Fibroblast of mammary gland (primary cell): ENCODE data around the gene FADS6.

Experiments used
- DNase-seq: peaks from one replicate; pipeline ENCODE4 v3.0.0-alpha.2; 2010; ENCODE audit warnings: low read depth
- H3K4me3 ChIP-seq: 2 replicates; pipeline ENCODE4 v1.5.1; 2011; ENCODE audit warnings: low read depth, mild to moderate bottlenecking, low read length, moderate library complexity; ENCODE audit not compliant: control insufficient read depth
- CTCF ChIP-seq: conservative IDR thresholded peaks from 2 replicates; pipeline ENCODE4 v1.5.1; 2011; ENCODE audit warnings: low read depth, low read length, inconsistent platforms; ENCODE audit not compliant: control insufficient read depth, insufficient read depth

Gene FADS6

GRCh38 chr17:74898376-74898946, 5.0 kb upstream of the FADS6 start:
- no peak for TF ChIP-seq CTCF
- no peak for DNase-seq

GRCh38 chr17:74893936-74894671, 671 bp upstream of the FADS6 start:
- no peak overlapping the region for H3K4me3 ChIP-seq
- no peak for TF ChIP-seq CTCF
- DNase-seq: no peak

More at GRCh38 chr17:74898376-74898946, 5.0 kb upstream of the FADS6 start:
- no peak overlapping the region for H3K4me3 ChIP-seq

- no peak for DNase-seq
- no peak overlapping the region for H3K4me3 ChIP-seq
- TF ChIP-seq CTCF: no peak
Measured at GRCh38 chr17:74892013-74892841, 1.2 kb downstream of the FADS6 start.

GRCh38 chr17:74890554-74890953, 2.9 kb downstream of the FADS6 start:
- DNase-seq: no peak
- no peak overlapping the region for H3K4me3 ChIP-seq
- TF ChIP-seq CTCF: no peak

GRCh38 chr17:74888469-74888868, 5.0 kb downstream of the FADS6 start:
- DNase-seq: no peak
- H3K4me3 ChIP-seq: no peak overlapping the region
- no peak for TF ChIP-seq CTCF

- no peak for TF ChIP-seq CTCF
- DNase-seq: peak; percentile 47
- no peak overlapping the region for H3K4me3 ChIP-seq
Measured at GRCh38 chr17:74883241-74883745, 10.1 kb downstream of the FADS6 start.
